HCT116 (cell line): ENCODE measurements around the gene DHRS9.

ENCODE experiments used
- CTCF ChIP-seq, 3 experiments: fragments of 200-600 bp in 1 of 3; sonication (generic) in 1 of 3; IDR thresholded peaks in 2 of 3; conservative IDR thresholded peaks in 1 of 3; 2 replicates each; pipeline ENCODE4 v1.5.1; 2012 to 2017; ENCODE audit warnings: low read depth in 2 of 3, low read length in 2 of 3, antibody characterized with exemption in 1 of 3, borderline replicate concordance in 1 of 3, control low read depth in 1 of 3, mild to moderate bottlenecking in 1 of 3, mixed read lengths in 1 of 3, mixed run types in 1 of 3, moderate library complexity in 1 of 3; ENCODE audit not compliant: insufficient read depth in 1 of 3
- POLR2A ChIP-seq: IDR thresholded peaks from 2 replicates; pipeline ENCODE4 v1.7.0; 2011; ENCODE audit warnings: borderline replicate concordance; ENCODE audit not compliant: insufficient read depth, insufficient read length; ENCODE audit errors: extremely low read depth
- SP1 ChIP-seq: IDR thresholded peaks from 2 replicates; pipeline ENCODE4 v1.6.1; 2012; ENCODE audit warnings: low read depth

DNA sequence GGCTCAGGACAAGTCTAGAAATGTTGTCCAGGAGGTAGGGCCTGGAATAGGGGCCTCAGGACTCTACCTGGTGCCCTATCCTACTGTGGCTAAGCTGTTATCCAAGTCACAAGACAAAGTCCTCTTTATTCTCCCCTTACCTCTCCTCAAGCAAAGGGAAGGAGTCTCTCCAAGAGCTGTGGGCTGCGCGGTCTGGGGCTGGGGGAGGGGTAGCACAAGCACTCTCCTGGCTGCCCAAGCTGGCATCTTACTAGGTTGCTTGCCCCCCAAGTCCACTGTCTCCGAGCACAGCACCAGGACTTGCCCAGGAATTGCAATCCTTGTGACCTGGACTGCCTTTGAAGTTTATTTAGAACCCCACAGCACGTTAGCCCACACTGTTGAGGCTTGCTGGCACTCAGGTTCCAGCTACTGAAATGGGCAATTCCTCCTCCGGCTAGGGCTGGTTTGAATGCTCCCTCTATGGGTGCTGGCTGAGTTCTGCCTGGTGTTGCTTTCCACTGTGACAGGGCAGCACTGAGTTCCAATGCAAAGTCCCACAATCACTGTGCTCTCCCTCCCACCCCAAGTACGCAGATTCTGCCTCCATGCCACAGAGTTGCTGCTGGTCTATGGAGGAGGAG is 18.5 kb downstream of the DHRS9 start:
- TF ChIP-seq SP1 (no peak), CTCF (IDR thresholded peaks at IDR 0.05 in 2 of 3, conservative IDR thresholded peaks at IDR 0.05 in 1 of 3; ENCODE audit: borderline replicate concordance in 1 of 3, insufficient read depth in 1 of 3, low read depth in 2 of 3, low read length in 2 of 3) (peak in 1 of 3 experiments; percentile 12; a peak in 1 of 6 replicates), POLR2A (no peak)
